ENCODE results near the gene EIF5AL1. TPM values are rescaled to one million over a fixed set of nuclear protein-coding genes. Genes with fewer than 3 reads are reported as not detected.
"Not testable (repeated sequence)": the region's sequence is repeated elsewhere in the genome, so short reads cannot be mapped to it uniquely, and the experiment has no call there.

EIF5AL1 gene
- total RNA-seq, 1 donor from 2014 or later = 0.09 TPM

GRCh38 chr10:79483948-79484347 is 28.4 kb upstream of the EIF5AL1 start:
- DNase-seq (ENCODE audit: low spot score) (peak; percentile 67), ATAC-seq (peak; percentile 55)
- intact Hi-C loops (cut with DNase I) = no loop called here

DNA sequence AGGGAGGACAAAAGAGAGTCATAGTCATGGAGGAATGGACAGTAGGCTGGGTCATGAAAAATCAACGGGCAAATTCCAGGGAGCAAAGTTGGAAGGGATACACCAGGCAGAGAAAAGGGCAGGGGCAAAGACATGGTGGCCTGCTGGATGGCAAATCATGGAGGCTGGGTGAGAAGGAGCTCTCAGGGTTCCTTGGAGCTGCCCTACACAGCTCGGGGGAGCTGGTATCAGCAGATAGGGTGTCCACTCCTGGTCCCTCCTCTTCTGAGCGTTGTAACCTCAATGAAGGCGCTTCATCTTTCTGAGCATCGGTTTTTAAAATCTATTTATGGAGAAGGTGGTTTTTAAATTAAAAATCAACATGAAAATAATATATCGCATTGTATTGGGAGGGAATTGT is 27.9 kb upstream of the EIF5AL1 start:
- ATAC-seq (peak; percentile 3), DNase-seq (ENCODE audit: low spot score) (peak; percentile 23)
- intact Hi-C loops (cut with DNase I) = no loop called here

- ATAC-seq = peak; percentile 67
- intact Hi-C loops (cut with DNase I) = no loop called here
- DNase-seq (ENCODE audit: low spot score) = peak; percentile 73
These were observed 24.8 kb upstream of the EIF5AL1 start for GRCh38 chr10:79487296-79488194.

GRCh38 chr10:79488336-79488735 is 24.0 kb upstream of the EIF5AL1 start:
- ATAC-seq = peak; percentile 94
- intact Hi-C loops (cut with DNase I) = no loop called here
- DNase-seq (ENCODE audit: low spot score) = peak; percentile 74

GRCh38 chr10:79488870-79489269 is 23.5 kb upstream of the EIF5AL1 start:
- DNase-seq (ENCODE audit: low spot score) = no peak
- intact Hi-C loops (cut with DNase I) = no loop called here
- ATAC-seq = no peak

DNA sequence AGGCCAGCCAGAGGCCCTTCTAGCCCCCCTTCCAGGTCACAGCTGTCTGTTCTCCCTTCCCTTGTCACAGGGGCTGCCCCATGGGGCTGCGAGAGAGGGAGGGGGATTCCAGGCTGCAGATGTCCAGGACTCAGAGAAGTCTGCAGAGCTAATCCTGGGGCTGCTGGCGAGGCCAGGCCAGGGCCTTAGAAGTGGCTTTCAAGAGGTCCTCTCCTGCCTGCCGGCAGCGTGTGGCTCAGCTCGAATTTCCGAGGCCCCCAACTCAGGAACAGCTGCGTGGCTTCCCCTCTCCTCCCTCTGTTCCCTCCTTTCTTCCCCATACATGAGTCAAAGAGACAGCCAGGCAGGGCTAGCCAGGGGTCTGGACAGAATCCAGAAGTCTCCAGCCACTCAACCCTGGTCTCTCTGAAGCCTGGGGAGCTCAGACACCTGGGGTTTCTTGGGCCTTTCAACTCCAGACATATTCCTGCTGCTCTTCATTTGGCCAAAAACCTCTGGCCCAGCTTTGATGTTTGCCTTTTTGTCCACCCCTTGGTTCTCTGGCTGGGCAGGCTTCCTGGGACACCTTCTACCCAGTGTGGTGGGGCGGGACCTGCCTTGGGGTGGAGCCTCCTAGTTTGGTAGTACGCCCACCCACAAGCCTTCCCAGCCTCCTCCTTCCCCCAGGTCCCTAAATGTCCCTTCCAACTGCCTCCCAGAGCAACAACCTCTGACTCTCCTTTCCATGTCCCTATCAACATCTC is 21.8 kb upstream of the EIF5AL1 start:
- intact Hi-C loops (cut with DNase I) = no loop called here
- ATAC-seq = no peak

GRCh38 chr10:79491143-79491835 is 21.0 kb upstream of the EIF5AL1 start:
- no peak for DNase-seq (ENCODE audit: low spot score)
- no peak for ATAC-seq
- intact Hi-C loops (cut with DNase I) = no loop called here

More for the DNA sequence above, 21.8 kb upstream of the EIF5AL1 start:
- DNase-seq (ENCODE audit: low spot score) = no peak

DNA sequence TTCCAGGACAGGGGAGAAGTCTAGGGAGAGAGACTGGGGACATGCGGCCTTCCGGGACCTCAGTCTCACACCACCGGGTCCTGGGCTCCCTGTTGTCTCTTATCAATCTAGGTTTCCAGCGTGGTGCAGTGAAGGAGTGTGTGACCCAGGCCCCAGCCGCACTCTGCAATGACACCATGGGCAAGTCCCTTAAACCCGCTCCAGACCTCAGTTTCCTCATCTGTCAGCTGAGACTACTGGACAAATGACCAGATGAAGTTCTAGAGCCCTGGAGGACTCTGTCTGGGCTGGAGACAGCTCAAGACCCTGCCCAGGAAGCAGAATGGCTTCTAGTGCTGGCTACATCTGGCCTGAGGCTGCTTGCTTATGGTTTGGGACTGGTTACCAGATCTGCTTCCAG is 20.1 kb upstream of the EIF5AL1 start:
- no peak for ATAC-seq
- intact Hi-C loops (cut with DNase I) = no loop called here

GRCh38 chr10:79492839-79493238 is 19.5 kb upstream of the EIF5AL1 start:
- intact Hi-C loops (cut with DNase I) = no loop called here
- no peak for DNase-seq (ENCODE audit: low spot score)
- ATAC-seq = no peak

More for the DNA sequence above, 20.1 kb upstream of the EIF5AL1 start:
- no peak for DNase-seq (ENCODE audit: low spot score)

DNA sequence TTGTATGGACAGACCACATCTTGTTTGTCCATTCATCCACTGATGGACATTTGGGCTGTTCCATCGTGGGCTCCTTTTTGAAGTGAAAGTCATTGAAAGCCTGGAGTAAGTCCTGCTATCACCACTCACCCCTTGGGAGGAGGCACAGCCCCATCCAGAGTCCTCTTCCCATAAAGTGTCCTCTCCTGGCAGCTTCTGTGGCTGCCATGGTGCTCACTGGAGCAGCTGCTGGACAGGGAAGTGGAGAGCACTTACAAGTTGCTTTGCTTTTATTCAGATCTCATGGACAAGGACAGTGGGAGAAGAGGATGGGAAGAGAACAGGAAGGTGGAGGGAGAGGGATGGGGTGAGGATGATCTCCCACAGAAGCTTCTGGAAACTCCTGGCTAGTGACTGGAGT is 18.5 kb upstream of the EIF5AL1 start:
- no peak for ATAC-seq
- intact Hi-C loops (cut with DNase I) = no loop called here
- DNase-seq (ENCODE audit: low spot score) = no peak

- ATAC-seq (no peak), DNase-seq (ENCODE audit: low spot score) (no peak)
- intact Hi-C loops (cut with DNase I) = no loop called here
These were observed 17.2 kb upstream of the EIF5AL1 start for GRCh38 chr10:79494871-79495705.

DNA sequence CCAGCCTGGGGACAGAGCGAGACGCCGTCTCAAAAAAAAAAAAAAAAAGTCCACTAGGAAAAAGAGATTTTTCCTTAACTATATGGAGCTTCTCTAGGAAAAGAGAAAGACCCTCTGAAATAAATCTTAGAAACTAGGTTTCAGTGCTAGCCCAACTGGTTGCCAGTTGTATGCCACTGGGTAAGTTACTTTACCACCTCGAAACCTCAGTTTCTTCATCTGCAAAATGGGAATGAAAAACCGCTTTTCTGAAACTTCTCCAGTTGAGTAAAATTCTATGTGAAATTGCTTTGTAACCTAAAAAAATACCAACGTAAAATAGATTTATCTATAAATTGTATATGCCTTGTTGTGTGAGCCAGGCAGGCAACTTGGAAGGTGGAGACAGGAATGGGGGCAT is 16.5 kb upstream of the EIF5AL1 start:
- no peak for DNase-seq (ENCODE audit: low spot score)
- intact Hi-C loops (cut with DNase I) = no loop called here
- ATAC-seq = no peak

- ATAC-seq (no peak), DNase-seq (ENCODE audit: low spot score) (no peak)
- intact Hi-C loops (cut with DNase I) = no loop called here
These were observed 15.4 kb upstream of the EIF5AL1 start for GRCh38 chr10:79496896-79497295.

GRCh38 chr10:79498291-79498829 is 14.0 kb upstream of the EIF5AL1 start:
- intact Hi-C loops (cut with DNase I) = no loop called here
- ATAC-seq (no peak), DNase-seq (ENCODE audit: low spot score) (no peak)

DNA sequence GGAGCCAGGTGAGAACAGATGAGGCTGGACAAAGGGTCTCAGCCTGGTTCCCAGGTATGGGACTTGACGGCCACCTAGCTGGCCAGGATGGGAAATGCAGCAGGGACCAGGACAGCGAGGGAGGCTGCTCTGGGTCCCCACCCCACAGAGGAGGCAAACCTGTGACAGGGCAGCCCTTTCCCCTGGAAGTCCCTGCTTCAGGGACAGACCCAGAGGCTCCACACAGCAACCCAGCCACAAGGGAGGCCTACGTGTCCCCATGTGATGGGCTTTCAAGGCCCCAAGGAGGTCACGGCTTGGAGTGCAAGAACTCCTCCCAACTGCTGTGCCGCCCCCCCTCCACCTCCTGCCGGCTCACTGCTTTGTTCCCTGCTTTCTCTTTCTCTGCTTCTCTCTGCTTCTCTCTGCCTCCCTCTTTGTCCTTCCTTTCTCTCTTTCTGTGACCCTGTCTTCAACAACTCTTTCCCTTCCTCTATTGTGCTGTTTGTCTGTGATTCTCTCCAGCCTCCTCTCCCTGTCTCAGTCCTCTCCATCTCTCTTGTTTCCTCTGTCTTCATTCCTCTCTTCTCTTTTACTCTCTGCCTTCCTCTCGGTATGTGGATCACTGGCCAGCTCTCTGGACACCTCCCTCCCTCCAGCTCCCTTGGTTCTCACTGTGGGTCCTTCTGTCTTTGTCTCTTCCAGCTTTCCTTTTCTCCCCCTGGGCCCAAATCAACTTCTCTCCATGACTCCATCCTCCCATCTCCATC is 9.6 kb upstream of the EIF5AL1 start:
- ATAC-seq (peak; percentile 84), DNase-seq (ENCODE audit: low spot score) (no peak)
- intact Hi-C loops (cut with DNase I) = no loop called here

GRCh38 chr10:79503787-79504186 is 8.5 kb upstream of the EIF5AL1 start:
- DNase-seq (ENCODE audit: low spot score); ATAC-seq; intact Hi-C loops (cut with DNase I): not testable (repeated sequence)

DNA sequence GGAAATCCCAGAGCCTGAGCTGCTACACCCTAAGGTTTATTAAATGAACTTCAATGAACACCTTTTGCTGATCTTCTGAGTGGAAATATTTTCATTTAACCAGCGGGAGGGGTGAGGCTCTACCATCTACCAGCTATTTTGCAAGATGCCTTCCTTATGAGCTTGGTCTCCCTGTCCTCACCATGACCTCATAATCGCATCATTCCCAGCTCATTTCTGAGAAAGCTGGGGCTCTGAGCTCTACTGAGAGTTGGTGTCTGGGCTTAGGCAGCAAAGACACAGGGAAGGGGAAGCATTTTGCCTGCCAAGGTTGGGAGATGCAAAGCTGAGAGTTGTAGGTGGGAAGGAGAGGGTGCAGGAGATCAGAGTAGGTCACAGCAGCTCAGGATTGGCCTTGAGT is 7.8 kb upstream of the EIF5AL1 start:
- DNase-seq (ENCODE audit: low spot score); ATAC-seq; intact Hi-C loops (cut with DNase I): not testable (repeated sequence)

GRCh38 chr10:79505328-79505727 is 7.0 kb upstream of the EIF5AL1 start:
- intact Hi-C loops (cut with DNase I); DNase-seq (ENCODE audit: low spot score); ATAC-seq: not testable (repeated sequence)

Measured in sciatic nerve (tissue), 2 donors.